GM21619 (cell line): ENCODE data around the gene SEMA3E.
"Not testable (repeated sequence)": the region's sequence is repeated elsewhere in the genome, so short reads cannot be mapped to it uniquely, and the experiment has no call there.

Source experiments
- ATAC-seq: cut with Tn5 transposase; IDR thresholded peaks from one replicate; pipeline ENCODE4 v1.9.1; 2021; ENCODE audit not compliant: unreplicated experiment

Gene SEMA3E

GRCh38 chr7:83494683-83495082 lies 154.3 kb downstream of the SEMA3E start:
- ATAC-seq = no peak

GRCh38 chr7:83492802-83493201 lies 156.1 kb downstream of the SEMA3E start:
- ATAC-seq = no peak

GRCh38 chr7:83487801-83488200 lies 161.1 kb downstream of the SEMA3E start:
- ATAC-seq = no peak

- no peak for ATAC-seq
Observed at GRCh38 chr7:83486957-83487356, 162.0 kb downstream of the SEMA3E start.

GRCh38 chr7:83486536-83486935 lies 162.4 kb downstream of the SEMA3E start:
- ATAC-seq = no peak

GRCh38 chr7:83484826-83485225 lies 164.1 kb downstream of the SEMA3E start:
- ATAC-seq = no peak

GRCh38 chr7:83484266-83484665 lies 164.7 kb downstream of the SEMA3E start:
- ATAC-seq = no peak

GRCh38 chr7:83478616-83479015 lies 170.3 kb downstream of the SEMA3E start:
- ATAC-seq = no peak

- no peak for ATAC-seq
Observed at GRCh38 chr7:83476511-83477050, 172.4 kb downstream of the SEMA3E start.

- ATAC-seq = no peak
Observed at GRCh38 chr7:83475420-83475819, 173.5 kb downstream of the SEMA3E start.

GRCh38 chr7:83472376-83472775 lies 176.6 kb downstream of the SEMA3E start:
- no peak for ATAC-seq

GRCh38 chr7:83469491-83469890 lies 179.4 kb downstream of the SEMA3E start:
- no peak for ATAC-seq

GRCh38 chr7:83469076-83469475 lies 179.9 kb downstream of the SEMA3E start:
- ATAC-seq = no peak

- ATAC-seq = peak; percentile 88
Observed at GRCh38 chr7:83468251-83468739, 180.6 kb downstream of the SEMA3E start.

GRCh38 chr7:83467493-83467892 lies 181.4 kb downstream of the SEMA3E start:
- ATAC-seq = no peak

GRCh38 chr7:83466956-83467355 lies 182.0 kb downstream of the SEMA3E start:
- ATAC-seq = no peak

GRCh38 chr7:83466187-83466923 lies 182.6 kb downstream of the SEMA3E start:
- ATAC-seq = no peak

GRCh38 chr7:83465643-83466042 lies 183.3 kb downstream of the SEMA3E start:
- ATAC-seq = no peak

GRCh38 chr7:83461820-83462219 lies 187.1 kb downstream of the SEMA3E start:
- not testable (repeated sequence) for ATAC-seq

GRCh38 chr7:83459930-83460653 lies 188.8 kb downstream of the SEMA3E start:
- ATAC-seq = not testable (repeated sequence)

- ATAC-seq = not testable (repeated sequence)
Observed at GRCh38 chr7:83459101-83459929, 189.6 kb downstream of the SEMA3E start.
